Endothelial cell of umbilical vein (primary cell): Measurements from ENCODE around the gene MEF2A. TPM values are rescaled to one million over a fixed set of nuclear protein-coding genes. Genes with fewer than 3 reads are reported as not detected.

Experiments
- BruUV-seq: library from RNA; stranded (reverse); fragments of 400-500 nt; replicated peaks from 2 replicates; lab custom pipeline; 2021; lab: Mats Ljungman, UMichigan
- CTCF ChIA-PET: fragments of 300-600, 350-600 bp; sonication (Branson Sonifier 250); formaldehyde crosslinking; loops from one replicate; lab custom pipeline; 2021; ENCODE audit warnings: antibody characterized with exemption, inconsistent platforms; lab: Charles Lee
- POLR2A ChIA-PET: fragments of 300-600, 350-600 bp; sonication (Branson Sonifier 250); formaldehyde crosslinking; loops from one replicate; lab custom pipeline; 2021; ENCODE audit warnings: antibody characterized with exemption, inconsistent platforms; lab: Charles Lee
- DNase-seq: peaks from one replicate; pipeline ENCODE4 v3.0.0-alpha.2; 2011; ENCODE audit warnings: low read depth, low spot score
- FAIRE-seq: peaks from 2 replicates; lab custom pipeline; 2011; peaks lifted over from hg19 to GRCh38; lab: Jason Lieb, UNC
- H2AFZ ChIP-seq: 2 replicates; pipeline ENCODE4 v1.6.0; 2012; ENCODE audit warnings: low read depth, low read length, control low read depth, inconsistent platforms
- H3K27ac ChIP-seq: 2 replicates; pipeline ENCODE4 v1.5.1; 2011; ENCODE audit warnings: low read depth, mild to moderate bottlenecking, control low read depth, low read length, moderate library complexity; ENCODE audit not compliant: insufficient read depth
- H3K27me3 ChIP-seq, 2 experiments: 2 replicates each; pipeline versions ENCODE4 v1.6.0 to v1.6.1; 2011; ENCODE audit warnings: low read length in 2 of 2, mixed read lengths in 1 of 2; ENCODE audit not compliant: control insufficient read depth in 2 of 2, insufficient read depth in 2 of 2
- H3K36me3 ChIP-seq, 2 experiments: 2 replicates in 1 of 2; 3 replicates in 1 of 2; pipeline ENCODE4 v1.5.1; 2011; ENCODE audit warnings: low read length in 2 of 2, mild to moderate bottlenecking in 1 of 2, moderate library complexity in 1 of 2; ENCODE audit not compliant: control insufficient read depth in 2 of 2, insufficient read depth in 2 of 2; ENCODE audit errors: extremely low read depth in 1 of 2
- H3K4me1 ChIP-seq: 3 replicates; pipeline ENCODE4 v1.5.1; 2011; ENCODE audit warnings: mild to moderate bottlenecking, low read length; ENCODE audit not compliant: control insufficient read depth, insufficient read depth; ENCODE audit errors: extremely low read depth
- H3K4me2 ChIP-seq: 2 replicates; pipeline ENCODE4 v1.6.1; 2011; ENCODE audit warnings: low read length, control low read depth, mixed read lengths; ENCODE audit not compliant: insufficient read depth
- H3K4me3 ChIP-seq, 3 experiments: fragments of 200-600 bp in 1 of 3; sonication (generic), shearing (Covaris generic) in 1 of 3; replicated peaks in 1 of 3; 2 replicates each; pipeline ENCODE4 v1.5.1; 2011 to 2016; ENCODE audit warnings: control low read depth in 3 of 3, low read length in 3 of 3, mild to moderate bottlenecking in 2 of 3, inconsistent platforms in 1 of 3, low read depth in 1 of 3, moderate library complexity in 1 of 3; ENCODE audit not compliant: insufficient read depth in 1 of 3
- H3K79me2 ChIP-seq: 2 replicates; pipeline ENCODE4 v1.6.0; 2012; ENCODE audit warnings: low read length, inconsistent platforms; ENCODE audit not compliant: control insufficient read depth, insufficient read depth
- H3K9ac ChIP-seq: replicated peaks from 2 replicates; pipeline ENCODE3; 2011; ENCODE audit warnings: low read length, control low read depth; ENCODE audit not compliant: insufficient read depth; ENCODE audit errors: extremely low read depth
- H3K9me1 ChIP-seq: replicated peaks from 3 replicates; pipeline ENCODE4 v1.6.0; 2011; ENCODE audit warnings: mild to moderate bottlenecking, low read length; ENCODE audit not compliant: control insufficient read depth, insufficient read depth; ENCODE audit errors: extremely low read depth
- H3K9me3 ChIP-seq: replicated peaks from 2 replicates; pipeline ENCODE4 v1.5.1; 2012; ENCODE audit warnings: low read length, inconsistent platforms; ENCODE audit not compliant: control insufficient read depth, insufficient read depth
- H4K20me1 ChIP-seq: replicated peaks from 2 replicates; pipeline ENCODE3; 2011; ENCODE audit warnings: mild to moderate bottlenecking, low read length; ENCODE audit not compliant: control insufficient read depth, insufficient read depth; ENCODE audit errors: extremely low read depth
- EZH2 ChIP-seq: IDR thresholded peaks from 2 replicates; pipeline ENCODE4 v1.6.1; 2012; ENCODE audit warnings: borderline replicate concordance, low read depth, mild to moderate bottlenecking, moderate library complexity, low read length, inconsistent platforms; ENCODE audit not compliant: severe bottlenecking
- FOS ChIP-seq: IDR thresholded peaks from 2 replicates; pipeline ENCODE4 v1.6.1; 2011; ENCODE audit warnings: mild to moderate bottlenecking, low read length, moderate library complexity, borderline replicate concordance; ENCODE audit not compliant: insufficient read depth
- GATA2 ChIP-seq: IDR thresholded peaks from 2 replicates; pipeline ENCODE4 v1.7.0; 2011; ENCODE audit warnings: low read depth, mild to moderate bottlenecking, moderate library complexity, mixed read lengths, low read length; ENCODE audit not compliant: insufficient read length, insufficient read depth
- JUN ChIP-seq: IDR thresholded peaks from 2 replicates; pipeline ENCODE4 v1.6.1; 2011; ENCODE audit warnings: borderline replicate concordance, low read depth; ENCODE audit not compliant: insufficient read length, insufficient read depth
- POLR2AphosphoS5 ChIP-seq: IDR thresholded peaks from 2 replicates; pipeline ENCODE4 v1.6.1; 2012; ENCODE audit warnings: low read depth, mild to moderate bottlenecking, control low read depth, low read length, moderate library complexity; ENCODE audit not compliant: insufficient read depth
- dilution Hi-C: fragments of 300-500 bp; cut with MboI; formaldehyde crosslinking; loops from one replicate; pipeline ENCODE4 v1.15.0; 2019; ENCODE audit warnings: low sequenced_read_pairs; ENCODE audit not compliant: extremely low pct_ligation_motif_present
- intact Hi-C: fragments of 100-400 bp; cut with micrococcal nuclease; formaldehyde crosslinking; loops from one replicate; pipeline ENCODE4 v1.10.0; 2022
- polyA plus RNA-seq, 4 experiments: library from polyadenylated mRNA; depleted of rRNA in 3 of 4; stranded (reverse) in 3 of 4; unstranded in 1 of 4; fragments of >200 nt; gene quantifications; 2 replicates each; pipeline versions ENCODE4 v1.2.1 to v1.2.3, GENCODE V29; 2011 to 2012; ENCODE audit warnings: missing spikeins in 1 of 4
- total RNA-seq: library from RNA; stranded (reverse); gene quantifications from 2 replicates; pipeline ENCODE4 v1.2.3, GENCODE V29; 2021
- TF ChIP-seq, protein P1 (sequence below), 2 donors: IDR thresholded peaks; 1 replicate in 1 of 2; 2 replicates in 1 of 2; pipeline ENCODE4 v1.5.1; 2011; ENCODE audit warnings: low read length in 2 of 2, mild to moderate bottlenecking in 2 of 2, moderate library complexity in 2 of 2, control low read depth in 1 of 2, inconsistent platforms in 1 of 2, low read depth in 1 of 2; ENCODE audit not compliant: insufficient read depth in 1 of 2; ENCODE audit errors: extremely low read depth in 1 of 2
- TF ChIP-seq, protein P2 (sequence below): IDR thresholded peaks from 2 replicates; pipeline ENCODE4 v1.6.1; 2011; ENCODE audit not compliant: insufficient read depth, insufficient read length

Gene MEF2A
- total and polyA plus RNA-seq, 2 donors (not counting 3 experiments of a cell fraction or from before 2014, with no cell fraction given), result 38.0 to 45.3 TPM

GRCh38 chr15:99702895-99703602 is 137.3 kb downstream of the MEF2A start:
- POLR2A ChIA-PET, result interaction anchor here (1.0 kb wide), 1 partner anchor 294 kb away, joined by 3 read pairs; no protein-coding TSS in a partner anchor
- H3K9ac ChIP-seq, result peak overlapping the region; percentile 75
- dilution Hi-C loops, result loop anchor here (25.0 kb wide), 1 partner anchor 416 kb away; no protein-coding TSS in a partner anchor

DNA sequence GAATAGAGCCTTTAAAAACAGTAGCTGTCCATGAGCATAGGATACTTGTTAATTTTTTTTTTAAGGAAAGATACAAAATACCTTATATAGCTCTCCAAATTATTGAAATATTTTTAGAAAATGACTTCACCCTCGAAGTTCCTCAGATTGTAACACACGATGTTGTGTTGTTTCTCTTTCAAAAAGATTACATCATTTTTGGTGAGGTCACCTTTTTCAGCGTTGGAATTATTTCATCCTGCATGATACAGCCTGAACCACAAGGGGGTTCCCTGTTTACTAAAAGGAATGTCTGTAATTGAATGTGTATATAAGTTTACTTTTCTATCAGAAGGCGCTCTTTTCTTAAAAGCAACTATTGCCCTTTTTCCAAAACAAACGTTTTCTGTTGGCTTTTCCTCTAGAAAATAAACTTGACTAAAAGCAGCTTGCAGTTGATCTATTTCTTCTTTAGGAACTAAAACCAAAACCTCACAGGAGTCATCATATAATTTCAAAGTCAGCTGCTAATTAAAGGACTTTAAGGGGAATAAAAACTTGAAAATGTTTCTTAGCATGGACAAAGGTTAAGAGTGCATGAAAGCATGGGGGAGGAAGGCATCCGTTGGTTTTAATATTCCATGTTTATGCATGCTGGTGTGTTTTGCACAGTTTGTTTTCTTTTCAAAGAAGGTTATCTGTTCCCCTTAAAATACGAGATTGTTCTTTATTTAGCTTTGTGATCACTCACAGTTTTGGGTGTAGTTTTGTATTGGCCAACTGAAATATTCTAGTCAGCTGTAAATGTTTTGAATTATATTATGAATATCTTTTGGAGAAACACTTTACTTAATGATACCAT is 138.0 kb downstream of the MEF2A start:
- dilution Hi-C loops, result loop anchor here (25.0 kb wide), 1 partner anchor 417 kb away; no protein-coding TSS in a partner anchor
- TF ChIP-seq, protein P1, sequence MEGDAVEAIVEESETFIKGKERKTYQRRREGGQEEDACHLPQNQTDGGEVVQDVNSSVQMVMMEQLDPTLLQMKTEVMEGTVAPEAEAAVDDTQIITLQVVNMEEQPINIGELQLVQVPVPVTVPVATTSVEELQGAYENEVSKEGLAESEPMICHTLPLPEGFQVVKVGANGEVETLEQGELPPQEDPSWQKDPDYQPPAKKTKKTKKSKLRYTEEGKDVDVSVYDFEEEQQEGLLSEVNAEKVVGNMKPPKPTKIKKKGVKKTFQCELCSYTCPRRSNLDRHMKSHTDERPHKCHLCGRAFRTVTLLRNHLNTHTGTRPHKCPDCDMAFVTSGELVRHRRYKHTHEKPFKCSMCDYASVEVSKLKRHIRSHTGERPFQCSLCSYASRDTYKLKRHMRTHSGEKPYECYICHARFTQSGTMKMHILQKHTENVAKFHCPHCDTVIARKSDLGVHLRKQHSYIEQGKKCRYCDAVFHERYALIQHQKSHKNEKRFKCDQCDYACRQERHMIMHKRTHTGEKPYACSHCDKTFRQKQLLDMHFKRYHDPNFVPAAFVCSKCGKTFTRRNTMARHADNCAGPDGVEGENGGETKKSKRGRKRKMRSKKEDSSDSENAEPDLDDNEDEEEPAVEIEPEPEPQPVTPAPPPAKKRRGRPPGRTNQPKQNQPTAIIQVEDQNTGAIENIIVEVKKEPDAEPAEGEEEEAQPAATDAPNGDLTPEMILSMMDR (IDR thresholded peaks at IDR 0.05; ENCODE audit: extremely low read depth in 1 of 2, insufficient read depth in 1 of 2, low read depth in 1 of 2, low read length in 2 of 2), result peak; percentile 37 to 53
- TF ChIP-seq JUN, result peak; percentile 99
- no peak for TF ChIP-seq POLR2AphosphoS5
- TF ChIP-seq EZH2, result no peak
- no peak for TF ChIP-seq GATA2
- peak; percentile 32 for TF ChIP-seq FOS

More at GRCh38 chr15:99702895-99703602, 137.3 kb downstream of the MEF2A start:
- H4K20me1 ChIP-seq, result no peaks in the 10 kb centered on the region
- H3K79me2 ChIP-seq, result no peaks in the 10 kb centered on the region
- no peak for TF ChIP-seq GATA2
- TF ChIP-seq, protein P2, sequence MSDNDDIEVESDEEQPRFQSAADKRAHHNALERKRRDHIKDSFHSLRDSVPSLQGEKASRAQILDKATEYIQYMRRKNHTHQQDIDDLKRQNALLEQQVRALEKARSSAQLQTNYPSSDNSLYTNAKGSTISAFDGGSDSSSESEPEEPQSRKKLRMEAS, result no peak
- H3K36me3 ChIP-seq, result no peaks in the 10 kb centered on the region
- intact Hi-C loops, result loop anchor here (1.0 to 5.0 kb wide), 2 partner anchors 20 to 601 kb away; no protein-coding TSS in a partner anchor
- peak overlapping the region; percentile 89 for H3K4me2 ChIP-seq
- DNase-seq, result no peak
- H2AFZ ChIP-seq, result no peak overlapping the region
- no peaks in the 10 kb centered on the region for H3K9me1 ChIP-seq
- H3K27ac ChIP-seq, result peak overlapping the region; percentile 75
- BruUV-seq, result TSS peak; percentile 95
- peaks cover 32% of the 10 kb centered on the region for H3K4me1 ChIP-seq
- no peaks in the 10 kb centered on the region for H3K27me3 ChIP-seq
- CTCF ChIA-PET, result interaction anchor here (0.8 to 6.1 kb wide), 46 partner anchors 12 to 603 kb away, joined by 3 to 230 read pairs (median 10); partner anchors contain the start of genes LRRC28, LYSMD4, MEF2A and SYNM
- H3K4me3 ChIP-seq, result peak overlapping the region in 1 of 3 experiments; percentile 42
- FAIRE-seq, result no peak
- H3K9me3 ChIP-seq, result no peaks in the 10 kb centered on the region

More for the DNA sequence above, 138.0 kb downstream of the MEF2A start:
- Histone ChIP-seq H4K20me1 (no peaks in the 10 kb centered on the region), H3K27ac (peak overlapping the region; percentile 75), H3K4me1 (peaks cover 40% of the 10 kb centered on the region), H2AFZ (no peak overlapping the region), H3K79me2 (no peaks in the 10 kb centered on the region), H3K9ac (peak overlapping the region; percentile 89), H3K4me3 (peak overlapping the region in 1 of 3 experiments; percentile 42), H3K27me3 (no peaks in the 10 kb centered on the region), H3K9me3 (no peaks in the 10 kb centered on the region), H3K36me3 (no peaks in the 10 kb centered on the region), H3K9me1 (no peaks in the 10 kb centered on the region), H3K4me2 (peak overlapping the region; percentile 89)
- ChIA-PET CTCF (interaction anchor here (0.6 to 6.1 kb wide), 115 partner anchors 8 to 869 kb away, joined by 3 to 230 read pairs (median 7); partner anchors contain the start of genes LRRC28, LYSMD4, MEF2A and SYNM), POLR2A (interaction anchor here (0.6 to 1.6 kb wide), 5 partner anchors 29 to 416 kb away, joined by 3 to 9 read pairs (median 3); partner anchors contain the start of genes LYSMD4 and MEF2A)
- FAIRE-seq, result no peak
- peak; percentile 96 for DNase-seq
- intact Hi-C loops, result loop anchor here (1.0 to 5.0 kb wide), 9 partner anchors 21 to 602 kb away; partner anchors contain the start of gene MEF2A
- BruUV-seq, result TSS peak; percentile 79
